Measurements from ENCODE around the gene LPCAT3. TPM values are rescaled to one million over a fixed set of nuclear protein-coding genes. Genes with fewer than 3 reads are reported as not detected.

Gene LPCAT3
- total and polyA plus RNA-seq, 8 donors: 15.0 to 116 (median 48.2) TPM

DNA sequence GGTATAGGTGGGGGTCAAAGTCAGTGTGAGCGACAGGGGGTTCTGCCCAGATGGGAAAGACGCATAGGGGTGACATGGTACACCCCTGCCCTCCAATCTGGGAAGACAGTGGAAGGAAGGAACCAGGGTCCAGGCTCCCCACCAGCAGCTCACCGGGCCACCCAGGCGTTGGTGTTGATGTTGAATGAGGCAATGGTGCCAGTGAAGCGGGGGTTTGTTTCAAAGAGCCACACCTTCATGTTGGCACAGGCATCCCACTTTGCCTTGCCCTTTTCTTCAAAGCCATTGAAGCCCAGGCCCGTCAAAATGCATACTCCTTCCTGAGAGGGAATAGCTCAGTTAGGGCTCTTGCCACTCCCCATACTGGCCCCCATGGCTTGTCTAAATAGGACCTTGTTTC, 40.1 kb downstream of the LPCAT3 start:
- intact Hi-C loops (cut with DNase I; ENCODE audit: low total_unique reads): loop anchor here (5.0 kb wide), 1 partner anchor 34 kb away; no protein-coding TSS in a partner anchor
- Histone ChIP-seq H3K27me3 (no peaks in the 10 kb centered on the region), H3K4me1 (peaks cover 30 to 44% (median 38%) of the 10 kb centered on the region in 4 donors), H3K4me3 (no peak overlapping the region), H3K27ac (peak overlapping the region in 4 of 5 donors; percentile 57 to 71 (median 66)), H3K36me3 (peaks cover 77 to 100% (median 95%) of the 10 kb centered on the region in 4 donors), H3K9me3 (no peaks in the 10 kb centered on the region)
- no peak for DNase-seq
- 53 to 80% (median 62%) methylated on average over 6 of the region's 6 CpGs for WGBS, 5 donors
- TF ChIP-seq EP300 (IDR thresholded peaks at IDR 0.05) (no peak), POLR2A (IDR thresholded peaks at IDR 0.05) (no peak), POLR2AphosphoS5 (IDR thresholded peaks at IDR 0.05) (no peak)
- TF ChIP-seq, protein P1, sequence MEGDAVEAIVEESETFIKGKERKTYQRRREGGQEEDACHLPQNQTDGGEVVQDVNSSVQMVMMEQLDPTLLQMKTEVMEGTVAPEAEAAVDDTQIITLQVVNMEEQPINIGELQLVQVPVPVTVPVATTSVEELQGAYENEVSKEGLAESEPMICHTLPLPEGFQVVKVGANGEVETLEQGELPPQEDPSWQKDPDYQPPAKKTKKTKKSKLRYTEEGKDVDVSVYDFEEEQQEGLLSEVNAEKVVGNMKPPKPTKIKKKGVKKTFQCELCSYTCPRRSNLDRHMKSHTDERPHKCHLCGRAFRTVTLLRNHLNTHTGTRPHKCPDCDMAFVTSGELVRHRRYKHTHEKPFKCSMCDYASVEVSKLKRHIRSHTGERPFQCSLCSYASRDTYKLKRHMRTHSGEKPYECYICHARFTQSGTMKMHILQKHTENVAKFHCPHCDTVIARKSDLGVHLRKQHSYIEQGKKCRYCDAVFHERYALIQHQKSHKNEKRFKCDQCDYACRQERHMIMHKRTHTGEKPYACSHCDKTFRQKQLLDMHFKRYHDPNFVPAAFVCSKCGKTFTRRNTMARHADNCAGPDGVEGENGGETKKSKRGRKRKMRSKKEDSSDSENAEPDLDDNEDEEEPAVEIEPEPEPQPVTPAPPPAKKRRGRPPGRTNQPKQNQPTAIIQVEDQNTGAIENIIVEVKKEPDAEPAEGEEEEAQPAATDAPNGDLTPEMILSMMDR (IDR thresholded peaks at IDR 0.05): no peak

DNA sequence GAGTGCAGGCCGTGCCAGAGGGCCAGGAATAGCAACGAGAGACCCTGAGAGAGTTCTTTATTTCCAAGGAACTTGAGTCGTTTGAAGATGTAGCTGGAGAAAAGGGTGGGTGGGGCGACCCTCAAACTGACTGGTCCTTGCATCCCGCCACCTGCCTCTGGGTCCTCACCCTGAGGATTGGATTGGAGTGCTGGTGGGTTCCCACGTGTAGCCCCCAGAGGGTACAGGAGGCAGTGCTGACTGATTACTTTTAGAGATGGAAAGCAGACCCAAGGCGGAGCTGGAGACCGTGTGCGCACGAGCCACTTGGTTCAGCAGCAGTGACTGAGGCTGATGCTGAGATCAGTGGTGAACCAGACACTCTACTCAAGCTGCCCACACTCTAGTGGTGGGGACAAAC, 40.6 kb downstream of the LPCAT3 start:
- Histone ChIP-seq H3K36me3 (peaks cover 75 to 97% (median 90%) of the 10 kb centered on the region in 4 donors), H3K4me3 (no peak overlapping the region), H3K9me3 (no peaks in the 10 kb centered on the region), H3K27ac (peak overlapping the region in 3 of 5 donors; percentile 57 to 71 (median 70)), H3K4me1 (peaks cover 30 to 44% (median 40%) of the 10 kb centered on the region in 4 donors), H3K27me3 (no peaks in the 10 kb centered on the region)
- no peak for DNase-seq
- TF ChIP-seq, protein P1 (IDR thresholded peaks at IDR 0.05): no peak
- TF ChIP-seq EP300 (IDR thresholded peaks at IDR 0.05) (no peak), POLR2AphosphoS5 (IDR thresholded peaks at IDR 0.05) (no peak), POLR2A (IDR thresholded peaks at IDR 0.05) (no peak)
- WGBS, 5 donors: 71 to 78% (median 78%) methylated on average over 10 of the region's 10 CpGs
- intact Hi-C loops (cut with DNase I; ENCODE audit: low total_unique reads): loop anchor here (5.0 kb wide), 1 partner anchor 35 kb away; no protein-coding TSS in a partner anchor

DNA sequence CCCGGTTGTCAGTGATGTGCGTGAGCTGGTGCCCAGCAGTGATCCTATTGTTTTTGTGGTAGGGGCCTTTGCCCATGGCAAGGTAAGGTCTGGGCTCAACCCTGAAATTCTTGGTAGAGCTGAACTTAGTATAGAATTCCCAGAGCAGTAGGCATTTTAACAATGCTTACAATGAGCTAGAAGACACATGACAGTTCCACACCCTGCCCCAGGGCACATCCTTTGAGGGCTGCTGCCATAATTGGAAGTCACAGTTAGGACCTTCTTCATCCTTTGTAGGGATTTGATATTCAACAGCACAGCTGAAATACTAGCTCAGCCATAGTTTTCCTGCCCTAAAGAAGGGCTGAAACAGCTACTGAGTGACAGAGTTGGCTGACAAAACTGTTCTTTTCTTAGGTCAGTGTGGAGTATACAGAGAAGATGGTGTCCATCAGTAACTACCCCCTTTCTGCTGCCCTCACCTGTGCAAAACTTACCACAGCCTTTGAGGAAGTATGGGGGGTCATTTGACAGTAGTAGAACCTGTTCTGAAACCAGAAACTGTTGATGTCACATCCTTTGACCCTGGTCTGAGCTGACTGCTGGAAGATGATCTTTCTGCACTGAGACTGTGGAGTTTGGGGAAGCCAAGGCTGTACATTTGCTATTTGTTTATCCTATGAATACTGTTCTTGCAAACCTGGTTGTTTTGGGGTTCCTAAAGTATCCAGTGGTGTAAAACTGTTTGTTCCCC, 42.8 kb downstream of the LPCAT3 start:
- no peak overlapping the region for H3K4me3 ChIP-seq
- H3K27ac ChIP-seq: no peak overlapping the region
- WGBS, 5 donors: 70 to 91% (median 87%) methylated on average over 2 of the region's 2 CpGs
- H3K36me3 ChIP-seq: peaks cover 54 to 75% (median 68%) of the 10 kb centered on the region in 4 donors
- no peaks in the 10 kb centered on the region for H3K27me3 ChIP-seq
- peaks cover 19 to 47% (median 38%) of the 10 kb centered on the region in 4 donors for H3K4me1 ChIP-seq
- H3K9me3 ChIP-seq: no peaks in the 10 kb centered on the region
- TF ChIP-seq POLR2A (IDR thresholded peaks at IDR 0.05) (no peak), POLR2AphosphoS5 (IDR thresholded peaks at IDR 0.05) (no peak), EP300 (IDR thresholded peaks at IDR 0.05) (no peak)
- TF ChIP-seq, protein P1 (IDR thresholded peaks at IDR 0.05): no peak
- no peak for DNase-seq
- intact Hi-C loops (cut with DNase I; ENCODE audit: low total_unique reads): loop anchor here (5.0 kb wide), 1 partner anchor 37 kb away; no protein-coding TSS in a partner anchor

DNA sequence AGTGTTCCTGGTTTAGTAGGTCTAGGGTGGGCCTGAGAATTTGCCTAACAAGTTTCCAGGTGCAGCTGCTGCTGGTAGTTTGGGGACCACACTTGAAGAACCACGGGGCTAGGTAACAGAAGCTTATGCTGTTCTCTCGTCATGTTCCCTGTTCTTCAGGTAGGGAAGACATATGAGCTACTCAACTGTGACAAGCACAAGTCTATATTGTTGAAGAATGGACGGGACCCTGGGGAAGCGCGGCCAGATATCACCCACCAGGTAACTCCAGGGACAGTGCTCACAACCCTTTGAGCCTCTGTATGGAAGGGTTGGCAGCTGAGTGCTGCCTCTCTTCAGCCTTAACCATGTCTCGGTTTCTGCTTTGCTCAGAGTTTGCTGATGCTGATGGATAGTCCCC, 44.1 kb downstream of the LPCAT3 start:
- 84 to 91% (median 89%) methylated on average over 6 of the region's 6 CpGs for WGBS, 5 donors
- DNase-seq: no peak
- Histone ChIP-seq H3K27me3 (no peaks in the 10 kb centered on the region), H3K4me1 (peaks cover 18 to 48% (median 37%) of the 10 kb centered on the region in 4 donors), H3K27ac (no peak overlapping the region), H3K36me3 (peaks cover 47 to 63% (median 55%) of the 10 kb centered on the region in 4 donors), H3K4me3 (no peak overlapping the region), H3K9me3 (no peaks in the 10 kb centered on the region)
- TF ChIP-seq POLR2A (IDR thresholded peaks at IDR 0.05): no peak
- TF ChIP-seq EP300 (IDR thresholded peaks at IDR 0.05): no peak
- TF ChIP-seq, protein P1 (IDR thresholded peaks at IDR 0.05): no peak
- TF ChIP-seq POLR2AphosphoS5 (IDR thresholded peaks at IDR 0.05): no peak
- intact Hi-C loops (cut with DNase I; ENCODE audit: low total_unique reads): no loop called here

Measured in stomach (tissue), 9 donors.